DMS114 treated with DMSO at 0.1 percent for 48 hours (cell line): ENCODE data around the gene CTNND1.
"Not testable (repeated sequence)": the region's sequence is repeated elsewhere in the genome, so short reads cannot be mapped to it uniquely, and the experiment has no call there.

ENCODE experiments used
- DNase-seq: peaks from one replicate; lab custom pipeline; 2025; ENCODE audit not compliant: unreplicated experiment; lab: John Stamatoyannopoulos, UW

Gene CTNND1

GRCh38 chr11:57792060-57792541 lies 30.5 kb downstream of the CTNND1 start:
- no peak for DNase-seq

GRCh38 chr11:57792870-57793269 lies 31.3 kb downstream of the CTNND1 start:
- DNase-seq, result no peak

- DNase-seq, result no peak
Measured at GRCh38 chr11:57793351-57794115, 31.9 kb downstream of the CTNND1 start.

GRCh38 chr11:57798905-57799559 lies 37.4 kb downstream of the CTNND1 start:
- DNase-seq, result no peak

- DNase-seq, result peak; percentile 44
Measured at GRCh38 chr11:57800444-57801182, 39.0 kb downstream of the CTNND1 start.

GRCh38 chr11:57801183-57801485 lies 39.5 kb downstream of the CTNND1 start:
- DNase-seq, result no peak

- DNase-seq, result no peak
Measured at GRCh38 chr11:57802411-57802810, 40.8 kb downstream of the CTNND1 start.

GRCh38 chr11:57804466-57804865 lies 42.9 kb downstream of the CTNND1 start:
- DNase-seq, result no peak

- DNase-seq, result no peak
Measured at GRCh38 chr11:57805780-57806179, 44.2 kb downstream of the CTNND1 start.

GRCh38 chr11:57812634-57813033 lies 51.0 kb downstream of the CTNND1 start:
- DNase-seq, result no peak

GRCh38 chr11:57815476-57815875 lies 53.9 kb downstream of the CTNND1 start:
- DNase-seq, result no peak

GRCh38 chr11:57815877-57816276 lies 54.3 kb downstream of the CTNND1 start:
- no peak for DNase-seq

- DNase-seq, result no peak
Measured at GRCh38 chr11:57818812-57819211, 57.2 kb downstream of the CTNND1 start.

GRCh38 chr11:57819252-57819979 lies 57.8 kb downstream of the CTNND1 start:
- DNase-seq, result no peak

GRCh38 chr11:57823859-57824258 lies 62.3 kb downstream of the CTNND1 start:
- DNase-seq, result no peak

GRCh38 chr11:57834852-57835251 lies 73.2 kb downstream of the CTNND1 start:
- no peak for DNase-seq

GRCh38 chr11:57838609-57839008 lies 77.0 kb downstream of the CTNND1 start:
- DNase-seq, result not testable (repeated sequence)

- no peak for DNase-seq
Measured at GRCh38 chr11:57842873-57843272, 81.3 kb downstream of the CTNND1 start.

- no peak for DNase-seq
Measured at GRCh38 chr11:57867966-57868365, 106.4 kb downstream of the CTNND1 start.

GRCh38 chr11:57868491-57868890 lies 106.9 kb downstream of the CTNND1 start:
- DNase-seq, result no peak
